PC-9 (cell line): ENCODE data around the gene TSPEAR. TPM values are rescaled to one million over a fixed set of nuclear protein-coding genes. Genes with fewer than 3 reads are reported as not detected.

Source experiments
- BruUV-seq: library from RNA; stranded (reverse); fragments of 400-500 nt; replicated peaks from 2 replicates; lab custom pipeline; 2021; lab: Mats Ljungman, UMichigan
- CTCF ChIA-PET: fragments of 300-600 bp; sonication (Branson Sonifier 250); formaldehyde crosslinking; loops from one replicate; lab custom pipeline; 2022; ENCODE audit warnings: antibody characterized with exemption; lab: Charles Lee
- POLR2A ChIA-PET: fragments of 300-600 bp; sonication (Branson Sonifier 250); formaldehyde crosslinking; loops from one replicate; lab custom pipeline; 2022; ENCODE audit warnings: antibody characterized with exemption; ENCODE audit not compliant: unreplicated experiment; lab: Charles Lee
- DNase-seq, 2 experiments: peaks; one replicate each; pipeline versions ENCODE4 v3.0.0 to v3.0.0-alpha.2; 2015 to 2022; ENCODE audit warnings: mixed read lengths in 1 of 2
- H2AFZ ChIP-seq: fragments of 200-600 bp; sonication (generic); 2 replicates; pipeline ENCODE4 v1.8.1; 2017; ENCODE audit warnings: antibody characterized with exemption
- H3F3A ChIP-seq: fragments of 200-600 bp; sonication (generic); 2 replicates; pipeline ENCODE4 v1.8.1; 2017; ENCODE audit warnings: antibody characterized with exemption, mild to moderate bottlenecking, low read depth; ENCODE audit not compliant: insufficient read depth
- H3K27ac ChIP-seq: fragments of 200-600 bp; sonication (generic); 2 replicates; pipeline ENCODE4 v1.6.1; 2016; ENCODE audit warnings: mixed run types
- H3K27me3 ChIP-seq: fragments of 200-600 bp; sonication (generic); 2 replicates; pipeline ENCODE4 v1.6.1; 2016; ENCODE audit warnings: low read depth, mixed run types; ENCODE audit not compliant: insufficient read depth
- H3K36me3 ChIP-seq: fragments of 200-600 bp; sonication (generic); 2 replicates; pipeline ENCODE4 v1.6.1; 2016; ENCODE audit warnings: low read depth, mixed run types
- H3K4me1 ChIP-seq: fragments of 200-600 bp; sonication (generic); replicated peaks from 2 replicates; pipeline ENCODE4 v1.6.1; 2016; ENCODE audit warnings: mixed run types; ENCODE audit not compliant: insufficient read depth
- H3K4me2 ChIP-seq: fragments of 200-600 bp; sonication (generic); 2 replicates; pipeline ENCODE4 v1.6.1; 2017; ENCODE audit warnings: mixed run types
- H3K4me3 ChIP-seq: fragments of 200-600 bp; sonication (generic); 2 replicates; pipeline ENCODE4 v1.6.1; 2016; ENCODE audit warnings: mixed run types
- H3K79me2 ChIP-seq: fragments of 200-600 bp; sonication (generic); 2 replicates; pipeline ENCODE4 v1.6.1; 2017; ENCODE audit warnings: low read depth, mixed run types
- H3K9me2 ChIP-seq: fragments of 200-600 bp; sonication (generic); 2 replicates; pipeline ENCODE4 v1.8.1; 2017; ENCODE audit warnings: mild to moderate bottlenecking; ENCODE audit not compliant: insufficient read depth
- H3K9me3 ChIP-seq: fragments of 200-600 bp; sonication (generic); 2 replicates; pipeline ENCODE4 v1.8.1; 2016; ENCODE audit warnings: low read depth; ENCODE audit not compliant: insufficient read depth
- H4K20me1 ChIP-seq: fragments of 200-600 bp; sonication (generic); 2 replicates; pipeline ENCODE4 v1.8.1; 2017; ENCODE audit not compliant: insufficient read depth
- EZH2 ChIP-seq: fragments of 200-600 bp; sonication (generic); IDR thresholded peaks from 2 replicates; pipeline ENCODE4 v1.8.0; 2017; ENCODE audit warnings: antibody characterized with exemption, low read depth
- intact Hi-C: fragments of 100-400 bp; cut with micrococcal nuclease; formaldehyde crosslinking; loops from one replicate; pipeline ENCODE4 v1.10.0; 2022; ENCODE audit not compliant: unreplicated experiment
- total RNA-seq: library from RNA; stranded (reverse); gene quantifications from 2 replicates; pipeline ENCODE4 v1.2.3, GENCODE V29; 2021
- TF ChIP-seq, protein P1 (sequence below): fragments of 200-600 bp; sonication (generic); conservative IDR thresholded peaks from 2 replicates; pipeline ENCODE4 v1.6.1; 2017; ENCODE audit warnings: mixed run types, antibody characterized with exemption, mild to moderate bottlenecking, moderate library complexity

Gene TSPEAR
- total RNA-seq, 1 experiment from 2014 or later, result not detected

DNA sequence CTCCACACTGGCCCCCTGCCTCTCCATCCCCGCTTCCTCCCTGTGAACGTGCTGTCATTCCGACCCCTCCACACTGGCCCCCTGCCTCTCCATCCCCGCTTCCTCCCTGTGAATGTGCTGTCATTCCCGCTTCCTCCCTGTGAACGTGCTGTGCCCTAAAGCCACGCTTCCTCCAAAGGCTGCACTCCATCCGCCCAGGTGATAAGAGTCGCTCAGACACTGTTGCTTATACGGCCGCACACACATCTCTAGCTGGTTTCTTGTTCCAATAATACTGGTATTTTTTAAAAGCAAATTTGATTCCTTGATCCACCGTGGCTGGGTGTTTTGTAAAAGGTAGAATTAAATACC lies 39.3 kb upstream of the TSPEAR start:
- no peaks in the 10 kb centered on the region for H3K27me3 ChIP-seq
- no peak for DNase-seq
- no peaks in the 10 kb centered on the region for H3K36me3 ChIP-seq
- TF ChIP-seq, protein P1, sequence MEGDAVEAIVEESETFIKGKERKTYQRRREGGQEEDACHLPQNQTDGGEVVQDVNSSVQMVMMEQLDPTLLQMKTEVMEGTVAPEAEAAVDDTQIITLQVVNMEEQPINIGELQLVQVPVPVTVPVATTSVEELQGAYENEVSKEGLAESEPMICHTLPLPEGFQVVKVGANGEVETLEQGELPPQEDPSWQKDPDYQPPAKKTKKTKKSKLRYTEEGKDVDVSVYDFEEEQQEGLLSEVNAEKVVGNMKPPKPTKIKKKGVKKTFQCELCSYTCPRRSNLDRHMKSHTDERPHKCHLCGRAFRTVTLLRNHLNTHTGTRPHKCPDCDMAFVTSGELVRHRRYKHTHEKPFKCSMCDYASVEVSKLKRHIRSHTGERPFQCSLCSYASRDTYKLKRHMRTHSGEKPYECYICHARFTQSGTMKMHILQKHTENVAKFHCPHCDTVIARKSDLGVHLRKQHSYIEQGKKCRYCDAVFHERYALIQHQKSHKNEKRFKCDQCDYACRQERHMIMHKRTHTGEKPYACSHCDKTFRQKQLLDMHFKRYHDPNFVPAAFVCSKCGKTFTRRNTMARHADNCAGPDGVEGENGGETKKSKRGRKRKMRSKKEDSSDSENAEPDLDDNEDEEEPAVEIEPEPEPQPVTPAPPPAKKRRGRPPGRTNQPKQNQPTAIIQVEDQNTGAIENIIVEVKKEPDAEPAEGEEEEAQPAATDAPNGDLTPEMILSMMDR, result no peak
- no peak for TF ChIP-seq EZH2
- no peaks in the 10 kb centered on the region for H4K20me1 ChIP-seq
- peaks cover 10% of the 10 kb centered on the region; the same call in 1 of the 2 replicates for H3F3A ChIP-seq
- no peak overlapping the region for H3K4me3 ChIP-seq
- no peaks in the 10 kb centered on the region for H3K9me2 ChIP-seq
- intact Hi-C loops, result no loop called here
- no TSS peak for BruUV-seq
- ChIA-PET CTCF (interaction anchor here (0.6 kb wide), 1 partner anchor 393 kb away, joined by 3 read pairs; no protein-coding TSS in a partner anchor), POLR2A (no interaction called here)
- H3K27ac ChIP-seq, result no peak overlapping the region
- H3K4me1 ChIP-seq, result peaks cover 19% of the 10 kb centered on the region
- no peaks in the 10 kb centered on the region for H3K79me2 ChIP-seq
- H3K4me2 ChIP-seq, result no peak overlapping the region
- no peak overlapping the region for H2AFZ ChIP-seq
- no peaks in the 10 kb centered on the region for H3K9me3 ChIP-seq

DNA sequence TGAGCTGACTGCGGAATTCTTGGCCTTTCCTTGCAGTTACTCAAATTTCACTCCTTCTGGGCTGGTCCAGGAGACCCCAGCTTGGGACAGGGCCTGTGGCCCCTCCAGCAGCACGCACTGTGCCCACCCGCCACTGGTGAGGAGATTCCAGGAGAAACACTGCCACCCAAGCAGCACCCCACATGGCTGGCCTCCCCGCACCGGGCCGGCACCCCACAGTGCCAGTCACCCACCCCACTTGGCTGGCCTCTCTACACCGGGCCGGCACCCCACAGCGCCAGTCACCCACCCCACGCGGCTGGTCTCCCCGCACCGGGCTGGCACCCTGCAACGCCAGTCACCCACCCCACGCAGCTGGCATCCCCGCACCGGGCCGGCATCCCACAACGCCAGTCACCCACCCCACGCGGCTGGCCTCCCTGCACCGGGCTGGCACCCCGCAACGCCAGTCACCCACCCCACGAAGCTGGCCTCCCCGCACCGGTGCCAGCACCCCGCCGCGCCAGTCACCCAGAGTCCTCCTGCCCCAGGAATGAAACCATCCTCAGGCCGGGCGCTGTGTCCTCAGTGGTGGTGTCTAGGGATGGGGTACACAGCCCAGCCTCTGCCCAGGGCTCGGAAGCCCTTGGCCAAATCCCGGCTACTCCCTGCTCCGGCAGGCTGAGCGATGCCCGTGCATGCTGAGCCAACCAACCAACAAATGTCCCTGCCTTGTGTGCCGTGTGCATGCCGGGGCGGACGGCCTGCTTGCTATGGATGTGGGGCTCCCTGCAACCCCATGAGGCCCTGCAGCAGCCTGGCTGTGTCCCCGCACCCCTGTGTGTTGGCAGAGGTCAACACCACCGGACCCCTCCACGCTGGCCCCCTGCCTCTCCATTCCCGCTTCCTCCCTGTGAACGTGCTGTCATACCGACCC lies 38.6 kb upstream of the TSPEAR start:
- Histone ChIP-seq H3K4me1 (peaks cover 19% of the 10 kb centered on the region), H3K4me3 (no peak overlapping the region), H2AFZ (no peak overlapping the region), H3K4me2 (no peak overlapping the region), H3K27ac (no peak overlapping the region), H3K9me3 (no peaks in the 10 kb centered on the region), H3K36me3 (no peaks in the 10 kb centered on the region), H3K9me2 (no peaks in the 10 kb centered on the region), H3K79me2 (no peaks in the 10 kb centered on the region), H4K20me1 (no peaks in the 10 kb centered on the region), H3F3A (peaks cover 10% of the 10 kb centered on the region; the same call in 1 of the 2 replicates), H3K27me3 (no peaks in the 10 kb centered on the region)
- DNase-seq, result no peak
- no TSS peak for BruUV-seq
- ChIA-PET POLR2A (no interaction called here), CTCF (no interaction called here)
- TF ChIP-seq, protein P1, result no peak
- TF ChIP-seq EZH2, result no peak
- intact Hi-C loops, result no loop called here

DNA sequence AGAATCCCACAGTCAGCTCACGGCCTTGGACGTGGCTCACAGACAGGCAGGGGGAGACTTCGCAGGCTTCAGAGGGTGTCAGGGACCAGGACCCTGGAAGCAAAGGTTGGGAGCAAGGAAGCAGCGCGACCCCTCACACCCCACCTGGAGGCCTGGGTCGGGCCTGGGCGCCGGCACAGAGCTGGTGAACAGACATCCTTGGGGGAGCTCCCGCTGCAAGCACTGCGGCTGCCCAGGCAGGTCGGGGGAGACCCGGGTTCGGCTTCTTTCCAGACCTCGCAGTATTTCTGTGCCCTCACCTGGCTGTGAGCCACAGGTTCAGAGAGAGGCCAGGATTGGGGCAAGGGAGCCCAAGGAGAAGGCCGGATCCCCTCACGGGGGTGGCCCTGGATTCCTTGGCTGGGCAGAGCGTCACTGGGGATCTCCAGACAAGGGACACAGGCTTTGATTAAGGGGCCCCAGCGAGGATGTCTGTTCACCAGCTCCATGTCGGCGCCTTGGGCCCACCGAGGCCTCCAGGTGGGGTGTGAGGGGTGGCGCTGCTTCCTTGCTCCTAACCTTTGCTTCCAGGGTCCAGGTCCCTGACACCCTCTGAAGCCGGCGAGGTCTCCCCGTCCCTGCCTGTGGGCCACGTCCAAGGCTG lies 37.9 kb upstream of the TSPEAR start:
- no peak for DNase-seq
- no peaks in the 10 kb centered on the region for H3K9me2 ChIP-seq
- H2AFZ ChIP-seq, result no peak overlapping the region
- H3K4me3 ChIP-seq, result no peak overlapping the region
- no peaks in the 10 kb centered on the region for H4K20me1 ChIP-seq
- BruUV-seq, result no TSS peak
- no peaks in the 10 kb centered on the region for H3K79me2 ChIP-seq
- intact Hi-C loops, result no loop called here
- TF ChIP-seq EZH2, result no peak
- TF ChIP-seq, protein P1, result no peak
- ChIA-PET POLR2A (no interaction called here), CTCF (no interaction called here)
- peaks cover 19% of the 10 kb centered on the region for H3K4me1 ChIP-seq
- no peak overlapping the region for H3K27ac ChIP-seq
- peaks cover 10% of the 10 kb centered on the region; the same call in 1 of the 2 replicates for H3F3A ChIP-seq
- no peaks in the 10 kb centered on the region for H3K27me3 ChIP-seq
- H3K9me3 ChIP-seq, result no peaks in the 10 kb centered on the region
- H3K4me2 ChIP-seq, result no peak overlapping the region
- H3K36me3 ChIP-seq, result no peaks in the 10 kb centered on the region
